Stomach (tissue), 9 donors: Measurements from ENCODE around the gene NR5A2. TPM values are rescaled to one million over a fixed set of nuclear protein-coding genes. Genes with fewer than 3 reads are reported as not detected.

ENCODE experiments used
- DNase-seq, 2 donors: peaks; one replicate each; pipeline versions ENCODE4 v3.0.0 to v3.0.0-alpha.2; 2013 to 2019
- H3K27ac ChIP-seq, 5 donors: fragments of 200-600 bp in 4 of 5; sonication (generic) in 4 of 5; one replicate each; pipeline ENCODE4 v1.5.1; 2013 to 2019; ENCODE audit warnings: mild to moderate bottlenecking in 1 of 5, moderate library complexity in 1 of 5
- H3K27me3 ChIP-seq, 3 donors: fragments of 200-600 bp; sonication (generic); one replicate each; pipeline ENCODE4 v1.5.1; 2017 to 2019; ENCODE audit warnings: mixed run types in 1 of 3
- H3K36me3 ChIP-seq, 4 donors: fragments of 200-600 bp; sonication (generic); 1 replicate in 3 of 4; 2 replicates in 1 of 4; pipeline ENCODE4 v1.5.1; 2016 to 2019
- H3K4me1 ChIP-seq, 4 donors: fragments of 200-600 bp; sonication (generic); one replicate each; pipeline ENCODE4 v1.5.1; 2016 to 2019
- H3K4me3 ChIP-seq, 4 donors: fragments of 200-600 bp; sonication (generic) in 3 of 4; one replicate each; pipeline ENCODE4 v1.5.1; 2016 to 2019; ENCODE audit warnings: mild to moderate bottlenecking in 1 of 4
- H3K9me3 ChIP-seq, 4 donors: fragments of 200-600 bp; sonication (generic); one replicate each; pipeline ENCODE4 v1.5.1; 2016 to 2019
- CTCF ChIP-seq, 7 experiments: fragments of 450-650 bp in 4 of 7; fragments of 200-600 bp in 3 of 7; sonication (generic) in 3 of 7; IDR thresholded peaks; one replicate each; pipeline ENCODE4 v1.5.1; 2016 to 2019; ENCODE audit warnings: antibody characterized with exemption in 7 of 7, control low read depth in 2 of 7, mild to moderate bottlenecking in 1 of 7
- EP300 ChIP-seq: sonication (generic); formaldehyde crosslinking; IDR thresholded peaks from one replicate; pipeline ENCODE4 v1.6.1; 2017; ENCODE audit warnings: antibody characterized with exemption
- POLR2A ChIP-seq, 4 donors: fragments of 450-650 bp; IDR thresholded peaks; one replicate each; pipeline ENCODE4 v1.6.1; 2016; ENCODE audit warnings: antibody characterized with exemption in 4 of 4, control low read depth in 2 of 4, mild to moderate bottlenecking in 1 of 4, moderate library complexity in 1 of 4
- POLR2AphosphoS5 ChIP-seq, 3 donors: sonication (generic); formaldehyde crosslinking; IDR thresholded peaks; one replicate each; pipeline ENCODE4 v1.6.1; 2016; ENCODE audit warnings: antibody characterized with exemption in 3 of 3
- WGBS, 5 donors: extraction: QIAGEN DNeasy Blood & Tissue Kit in 3 of 5; methylation state at CpG; one replicate each; pipeline versions ENCODE4 v1.1.5 to v1.1.7; 2013 to 2018; 5-methylcytosine and 5-hydroxymethylcytosine counted together
- intact Hi-C: fragments of 100-400 bp; cut with DNase I; formaldehyde crosslinking; loops from one replicate; pipeline ENCODE4 v1.15.1; 2023; ENCODE audit warnings: low total_unique reads
- polyA plus RNA-seq, 3 donors: library from polyadenylated mRNA; stranded (reverse); fragments of 200-250 nt; gene quantifications; one replicate each; pipeline ENCODE4 v1.2.3, GENCODE V29; 2013
- small RNA-seq, 4 donors: library from RNA; depleted of rRNA; stranded (forward); fragments of <200 nt; gene quantifications; one replicate each; pipeline ENCODE3, GENCODE V24; 2016
- total RNA-seq, 5 donors: library from RNA; depleted of rRNA; stranded (reverse); fragments of >200 nt; gene quantifications; one replicate each; pipeline versions ENCODE4 v1.1.0 to v1.2.3, GENCODE V29; 2014 to 2016
- donor health status: healthy with polysubstance abuse.
- donor health status: Bipolar disorder and iron deficiency.
- donor health status: healthy.

Gene NR5A2
- total and polyA plus RNA-seq, 8 donors = 0.33 to 227 (median 0.46) TPM; not detected in 1

DNA sequence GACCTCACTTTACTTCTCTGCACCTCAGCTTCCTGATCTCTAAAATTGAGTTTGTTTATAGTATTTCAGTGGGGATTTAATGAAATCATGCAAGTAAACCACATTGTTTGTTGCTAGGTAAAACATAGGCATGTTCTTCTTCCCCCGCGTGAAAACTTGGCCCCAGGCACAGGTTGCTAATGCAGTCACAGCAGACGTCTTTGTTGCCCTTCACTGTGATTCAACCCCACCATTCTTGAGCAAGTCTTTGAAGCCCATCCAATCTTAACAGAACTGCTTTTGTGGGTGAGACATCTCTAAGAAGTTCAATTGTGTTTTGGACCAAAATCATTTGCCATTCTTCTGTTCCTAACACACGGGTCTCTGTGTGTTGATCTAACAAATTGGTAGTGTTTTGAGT, 196.8 kb downstream of the NR5A2 start:
- Histone ChIP-seq H3K27ac (no peak overlapping the region), H3K4me1 (no peaks in the 10 kb centered on the region), H3K27me3 (peaks cover 0 to 6% (median 0%) of the 10 kb centered on the region in 3 donors), H3K9me3 (no peaks in the 10 kb centered on the region), H3K36me3 (no peaks in the 10 kb centered on the region), H3K4me3 (no peak overlapping the region)
- intact Hi-C loops = no loop called here
- TF ChIP-seq POLR2A (IDR thresholded peaks at IDR 0.05) (no peak), EP300 (no peak), POLR2AphosphoS5 (IDR thresholded peaks at IDR 0.05) (no peak), CTCF (IDR thresholded peaks at IDR 0.05) (no peak)
- WGBS, 5 donors = 71 to 90% (median 81%) methylated on average over 4 of the region's 4 CpGs
- no peak for DNase-seq

GRCh38 chr1:200226268-200226968, 198.9 kb downstream of the NR5A2 start:
- Histone ChIP-seq H3K36me3 (no peaks in the 10 kb centered on the region), H3K27me3 (peaks cover 0 to 6% (median 0%) of the 10 kb centered on the region in 3 donors), H3K4me1 (no peaks in the 10 kb centered on the region), H3K27ac (no peak overlapping the region), H3K4me3 (no peak overlapping the region), H3K9me3 (no peaks in the 10 kb centered on the region)
- intact Hi-C loops = no loop called here
- WGBS, 5 donors = 37 to 48% (median 46%) methylated on average over 11 of the region's 11 CpGs
- TF ChIP-seq POLR2A (IDR thresholded peaks at IDR 0.05) = no peak
- no peak for TF ChIP-seq EP300
- TF ChIP-seq CTCF (IDR thresholded peaks at IDR 0.05) = no peak
- TF ChIP-seq POLR2AphosphoS5 (IDR thresholded peaks at IDR 0.05) = no peak
- peak in 1 of 2 donors; percentile 26 for DNase-seq

DNA sequence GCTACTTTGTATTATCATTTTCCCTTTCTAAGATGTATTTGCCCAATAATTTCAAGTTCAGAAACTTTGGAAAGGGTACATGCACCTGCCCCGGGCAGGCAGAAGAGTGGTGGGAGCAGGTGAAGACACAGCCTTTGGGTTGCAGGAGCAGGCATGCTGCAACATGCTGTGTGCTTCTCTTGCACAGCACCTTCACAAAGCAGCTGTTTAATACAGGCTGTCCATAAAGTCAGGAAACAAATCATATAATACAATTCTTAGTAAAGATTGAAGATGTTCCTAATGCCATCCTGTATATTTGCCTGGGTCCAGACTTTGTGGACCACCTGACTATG, 199.4 kb downstream of the NR5A2 start:
- Histone ChIP-seq H3K4me1 (no peaks in the 10 kb centered on the region), H3K27ac (no peak overlapping the region), H3K4me3 (no peak overlapping the region), H3K9me3 (no peaks in the 10 kb centered on the region), H3K27me3 (peaks cover 0 to 6% (median 0%) of the 10 kb centered on the region in 3 donors), H3K36me3 (no peaks in the 10 kb centered on the region)
- intact Hi-C loops = no loop called here
- WGBS, 5 donors = 73 to 85% (median 75%) methylated on average over 1 of the region's 1 CpG
- no peak for DNase-seq
- TF ChIP-seq EP300 (no peak), CTCF (IDR thresholded peaks at IDR 0.05) (no peak), POLR2AphosphoS5 (IDR thresholded peaks at IDR 0.05) (no peak), POLR2A (IDR thresholded peaks at IDR 0.05) (no peak)

Small RNA genes lying within 50 kb of the gene (small RNA-seq; reads per million reads assigned to genes)
- gene RNU6-570P = 0 reads per million in 4 donors
- gene RNU6-609P = 0 reads per million in 4 donors
- gene RNU6-716P = 0 reads per million in 4 donors
